GM21447 (cell line): ENCODE results near the gene CATSPERD.
"Not testable (repeated sequence)": the region's sequence is repeated elsewhere in the genome, so short reads cannot be mapped to it uniquely, and the experiment has no call there.

Experiments
- ATAC-seq: cut with Tn5 transposase; IDR thresholded peaks from one replicate; pipeline ENCODE4 v1.9.1; 2021; ENCODE audit not compliant: unreplicated experiment

The CATSPERD gene

GRCh38 chr19:5697890-5698634 lies 22.4 kb upstream of the CATSPERD start:
- no peak for ATAC-seq

DNA sequence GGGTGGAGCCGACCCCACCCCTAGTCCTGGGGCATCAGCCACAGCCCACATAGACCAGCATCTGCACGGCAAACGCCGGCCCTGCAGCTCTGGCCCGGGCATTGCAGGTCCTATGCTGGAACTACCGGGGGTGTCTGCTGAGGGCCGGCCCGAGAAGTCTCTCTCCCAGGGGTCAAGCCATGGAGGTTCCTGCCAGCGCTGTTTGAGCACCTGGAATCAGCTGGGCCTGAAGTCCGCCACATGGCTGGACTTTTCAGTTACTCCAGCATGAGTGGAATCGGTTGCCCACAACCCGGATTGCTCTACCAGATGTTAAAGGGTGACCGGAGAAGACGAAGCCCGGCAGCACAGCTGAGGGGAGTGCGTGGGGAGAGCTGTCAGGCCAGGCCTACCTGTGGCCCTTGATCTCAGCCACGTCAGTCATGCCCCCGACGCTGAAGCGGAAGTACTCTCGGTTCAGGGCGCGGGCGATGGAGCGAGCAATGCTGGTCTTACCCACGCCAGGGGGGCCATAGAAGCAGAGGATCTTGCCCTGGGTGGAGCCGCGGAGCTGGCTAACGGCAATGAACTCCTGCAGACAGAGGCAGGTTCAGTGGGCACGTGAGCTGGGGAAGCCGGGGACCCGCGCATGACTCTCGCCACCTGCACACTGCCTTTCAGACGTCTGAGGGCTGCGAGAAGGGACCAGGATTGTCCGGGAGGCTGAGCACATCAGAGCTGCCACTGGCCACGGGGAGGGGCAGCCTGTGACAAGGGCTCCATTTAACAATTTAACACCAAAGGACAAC lies 21.6 kb upstream of the CATSPERD start:
- ATAC-seq, result no peak

GRCh38 chr19:5700455-5701092 lies 19.9 kb upstream of the CATSPERD start:
- no peak for ATAC-seq

GRCh38 chr19:5702053-5702410 lies 18.4 kb upstream of the CATSPERD start:
- ATAC-seq, result not testable (repeated sequence)

DNA sequence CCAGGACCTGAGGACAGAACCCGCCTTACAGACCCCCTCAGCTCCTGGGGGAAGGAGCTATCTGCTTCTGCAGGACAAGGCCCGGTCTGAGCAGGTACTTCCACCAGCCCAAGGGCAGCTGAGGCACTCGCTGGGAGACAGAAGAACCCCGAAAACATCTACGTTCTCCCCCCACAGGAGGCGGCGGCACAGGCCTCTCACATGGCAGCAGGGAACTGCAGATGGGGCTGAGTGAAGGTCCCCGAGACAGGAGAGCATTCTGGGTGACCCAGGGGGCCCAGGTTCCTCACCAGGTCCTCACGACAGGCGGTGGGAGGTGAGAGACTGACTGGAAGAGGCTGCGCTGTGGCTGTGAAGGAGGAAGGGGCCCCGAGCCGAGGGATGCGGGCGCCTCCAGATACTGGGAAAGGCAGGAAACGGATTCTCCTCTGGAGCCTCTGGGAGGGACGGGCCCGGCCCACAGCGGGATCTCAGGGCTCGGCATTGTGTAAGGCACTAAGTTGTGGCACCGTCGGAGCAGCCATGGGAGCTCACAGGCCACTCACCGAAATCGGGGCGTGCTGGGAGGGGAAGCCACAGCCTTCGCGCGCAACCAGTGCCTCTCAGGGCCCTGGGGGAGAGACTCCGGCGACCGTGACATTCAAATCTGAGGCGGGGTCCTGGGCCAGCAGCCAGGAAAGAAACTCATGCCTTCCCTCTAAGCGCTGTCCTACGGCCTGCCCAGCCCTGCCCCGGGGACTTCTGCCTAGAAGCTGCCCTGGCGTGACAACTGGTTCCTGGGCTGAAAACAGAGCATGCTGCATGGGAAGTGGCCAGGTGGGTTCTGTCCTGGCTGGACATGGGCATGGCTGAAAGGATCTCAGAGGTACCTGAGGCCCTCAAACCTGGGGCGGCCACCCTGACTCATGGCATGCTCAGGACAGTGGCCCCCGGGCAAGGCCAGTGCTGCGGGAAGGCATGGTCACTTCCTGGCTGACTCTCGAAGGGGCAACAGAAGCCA lies 16.3 kb upstream of the CATSPERD start:
- no peak for ATAC-seq

DNA sequence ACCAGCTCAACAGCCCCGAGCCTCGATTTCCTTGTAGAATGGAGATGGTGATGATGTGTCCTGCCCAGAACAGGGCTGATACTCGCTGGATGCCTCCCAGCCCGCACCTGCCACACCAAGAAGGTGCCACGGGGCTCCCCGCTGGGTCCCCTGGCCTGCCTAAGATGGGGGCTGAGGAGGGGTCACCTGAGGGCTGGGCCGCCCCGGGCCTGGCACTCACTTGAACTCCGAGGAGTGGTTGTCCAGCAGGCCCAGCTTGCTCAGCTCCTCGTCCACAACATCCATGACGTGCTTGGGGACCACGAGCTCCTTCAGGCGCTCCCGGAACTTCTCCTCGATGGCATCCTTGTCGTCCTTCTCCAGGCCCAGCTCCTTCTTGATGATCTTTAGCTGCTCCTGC lies 14.9 kb upstream of the CATSPERD start:
- no peak for ATAC-seq

DNA sequence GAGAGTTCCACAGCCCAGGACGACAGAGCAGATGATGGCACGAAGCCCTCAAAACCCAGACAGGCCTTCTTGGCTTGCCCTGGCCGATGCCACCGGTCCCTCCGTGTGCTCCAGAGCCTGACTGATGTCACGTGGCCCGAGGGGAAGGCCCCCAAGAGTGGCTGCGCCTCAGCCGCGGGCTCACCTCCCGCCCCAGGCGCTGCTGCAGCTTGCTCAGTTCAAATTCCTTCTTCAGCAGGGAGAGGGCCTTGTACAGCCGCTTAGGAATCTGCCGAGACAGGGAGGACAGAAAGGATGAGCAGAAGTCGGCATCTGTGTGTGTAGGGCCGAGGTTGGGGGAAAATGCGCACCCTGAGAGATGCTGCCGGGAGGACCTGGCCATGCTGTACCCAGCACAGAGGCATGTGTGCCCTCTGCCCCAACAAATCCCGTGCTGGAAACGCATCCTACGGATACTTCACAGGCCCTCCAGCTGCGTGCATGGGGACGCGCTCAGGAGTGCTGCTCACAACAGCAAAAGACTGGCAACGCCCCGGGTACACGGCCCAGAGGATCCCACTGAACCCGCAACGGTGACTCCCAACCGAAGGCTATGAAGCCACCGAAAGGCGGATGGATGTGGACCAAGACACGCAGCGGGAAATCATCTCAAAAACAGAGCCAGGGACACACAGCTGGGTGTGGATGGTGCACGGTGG lies 13.4 kb upstream of the CATSPERD start:
- no peak for ATAC-seq

GRCh38 chr19:5707576-5708575 lies 12.6 kb upstream of the CATSPERD start:
- no peak for ATAC-seq

GRCh38 chr19:5711025-5711424 lies 9.4 kb upstream of the CATSPERD start:
- no peak for ATAC-seq

DNA sequence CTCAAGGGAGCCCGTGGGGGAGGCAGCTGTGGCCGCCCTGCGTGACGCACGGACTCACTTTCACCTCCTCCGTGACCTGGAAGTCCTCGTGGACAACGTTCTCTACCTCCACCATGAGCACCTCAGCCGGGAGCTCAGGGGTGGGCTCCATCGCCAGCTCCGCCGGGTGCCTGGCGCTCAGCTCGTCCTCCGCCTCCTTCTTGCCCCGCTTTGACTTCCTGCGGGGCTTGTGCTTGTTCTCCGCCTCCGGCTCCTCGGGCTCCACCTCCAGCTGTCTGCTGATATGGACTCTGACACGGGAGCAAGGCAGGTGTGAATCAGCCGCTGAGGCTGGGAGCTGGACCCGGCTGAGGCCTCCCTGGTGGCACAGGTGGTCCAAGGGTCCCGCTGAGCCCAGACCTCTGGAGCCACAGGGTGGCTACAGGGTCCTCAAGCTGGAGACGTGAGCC lies 8.7 kb upstream of the CATSPERD start:
- no peak for ATAC-seq

- ATAC-seq, result no peak
These were observed 7.2 kb upstream of the CATSPERD start for GRCh38 chr19:5713228-5713627.

- ATAC-seq, result no peak
These were observed 5.6 kb upstream of the CATSPERD start for GRCh38 chr19:5714816-5715215.

- no peak for ATAC-seq
These were observed 3.1 kb upstream of the CATSPERD start for GRCh38 chr19:5717215-5717935.

DNA sequence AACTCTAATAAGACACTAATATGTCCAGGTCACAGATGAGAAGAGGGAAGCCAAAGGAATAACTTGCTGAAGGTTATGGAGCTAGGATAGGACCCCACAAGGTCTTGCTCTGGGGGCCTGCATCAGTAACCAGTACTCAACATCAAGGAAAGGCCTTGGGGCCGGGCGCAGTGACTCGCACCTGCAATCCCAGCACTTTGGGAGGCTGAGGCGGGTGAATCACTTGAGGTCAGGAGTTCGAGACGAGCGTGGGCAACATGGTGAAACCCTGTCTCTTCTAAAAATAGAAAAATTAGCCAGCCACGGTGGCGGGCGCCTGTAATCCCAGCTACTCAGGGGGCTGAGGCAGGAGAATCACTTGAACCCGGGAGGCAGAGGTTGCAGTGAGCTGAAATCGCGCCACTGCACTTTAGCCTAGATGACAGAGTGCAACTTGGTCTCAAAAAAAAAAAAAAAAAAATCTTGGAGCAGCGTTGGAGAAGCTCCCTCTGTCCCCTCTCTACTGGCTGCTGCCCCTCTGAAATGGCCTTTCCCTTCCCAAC lies 2.3 kb upstream of the CATSPERD start:
- no peak for ATAC-seq

GRCh38 chr19:5718579-5719273 lies 1.7 kb upstream of the CATSPERD start:
- ATAC-seq, result no peak

DNA sequence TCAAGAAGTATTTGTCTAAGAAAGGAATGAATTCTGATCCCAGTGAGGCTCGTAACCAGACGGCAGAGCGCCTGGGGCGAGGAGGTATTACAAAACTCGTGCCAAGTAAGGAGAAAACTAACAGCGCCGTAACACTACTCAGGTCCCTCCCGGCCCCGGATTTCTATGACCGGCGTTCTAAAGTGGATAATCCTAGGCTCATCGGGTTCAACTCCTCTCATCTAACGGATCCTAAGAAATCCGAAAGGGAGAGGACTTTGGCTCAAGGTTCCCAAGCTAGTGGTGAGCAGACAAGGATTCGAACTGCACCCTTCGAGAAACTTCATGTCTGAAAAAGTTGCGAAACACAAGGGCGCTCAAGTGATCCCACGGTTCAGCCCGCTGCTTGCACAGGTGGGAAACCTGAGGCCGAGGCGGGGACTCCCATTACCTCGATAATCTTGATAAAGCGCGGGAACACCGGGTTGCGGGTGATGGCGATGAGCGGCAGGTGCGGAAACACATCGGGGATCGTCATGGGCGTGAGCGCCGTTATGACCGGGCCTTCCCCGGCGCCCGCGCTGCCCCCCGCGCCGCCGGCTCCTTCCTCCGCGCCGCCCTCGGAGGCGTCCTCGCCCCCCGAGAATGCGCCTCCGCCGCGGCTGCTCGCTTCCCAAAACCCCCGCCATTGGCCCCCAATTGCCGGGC lies 1.0 kb upstream of the CATSPERD start:
- peak; percentile 3 for ATAC-seq
